T-cell (primary cell): ENCODE results near the gene KCNG2. TPM values are rescaled to one million over a fixed set of nuclear protein-coding genes. Genes with fewer than 3 reads are reported as not detected.

Experiments used
- ATAC-seq, 4 experiments: fragments of 200-7000 bp in 3 of 4; fragments of 150-1000 bp in 1 of 4; cut with Tn5 transposase; replicated peaks in 1 of 4; 1 replicate in 3 of 4; 2 replicates in 1 of 4; pipeline ENCODE4 v1.10.0; 2021; ENCODE audit warnings: moderate library complexity in 3 of 4, mild to moderate bottlenecking in 2 of 4, moderate number of reproducible peaks in 1 of 4
- CTCF ChIA-PET, 2 donors: fragments of 300-600 bp; sonication (Branson Sonifier 250); formaldehyde crosslinking; loops; one replicate each; lab custom pipeline; 2022; ENCODE audit warnings: antibody characterized with exemption in 2 of 2; lab: Charles Lee
- POLR2A ChIA-PET, 2 donors: fragments of 300-600 bp; sonication (Branson Sonifier 250); formaldehyde crosslinking; loops; one replicate each; lab custom pipeline; 2022; ENCODE audit warnings: antibody characterized with exemption in 2 of 2; lab: Charles Lee
- DNase-seq, 35 experiments: peaks; one replicate each; pipeline versions ENCODE4 v3.0.0 to v3.0.0-alpha.2; 2013 to 2023
- H3K27ac ChIP-seq: one replicate; pipeline ENCODE4 v1.5.1; 2013; ENCODE audit warnings: low read length
- H3K27me3 ChIP-seq, 2 experiments: replicated peaks in 1 of 2; 1 replicate in 1 of 2; 2 replicates in 1 of 2; pipeline versions ENCODE4 v1.6.1 to v1.7.0; 2013; ENCODE audit warnings: low read length in 1 of 2, mixed read lengths in 1 of 2; ENCODE audit not compliant: control insufficient read depth in 2 of 2, insufficient read depth in 2 of 2; ENCODE audit errors: extremely low read depth in 1 of 2
- H3K36me3 ChIP-seq, 2 donors: 1 replicate in 1 of 2; 2 replicates in 1 of 2; pipeline versions ENCODE4 v1.6.1 to v1.7.0; 2013; ENCODE audit warnings: low read length in 1 of 2; ENCODE audit not compliant: control insufficient read depth in 2 of 2, insufficient read depth in 1 of 2; ENCODE audit errors: extremely low read depth in 1 of 2
- H3K4me1 ChIP-seq, 2 experiments: 1 replicate in 1 of 2; 2 replicates in 1 of 2; pipeline versions ENCODE4 v1.6.1 to v1.7.0; 2013; ENCODE audit warnings: low read length in 2 of 2, mixed read lengths in 1 of 2; ENCODE audit not compliant: insufficient read depth in 2 of 2, control insufficient read depth in 1 of 2; ENCODE audit errors: extremely low read depth in 1 of 2
- H3K4me3 ChIP-seq, 2 donors: 1 replicate in 1 of 2; 2 replicates in 1 of 2; pipeline versions ENCODE4 v1.5.1 to v1.7.0; 2013; ENCODE audit warnings: mild to moderate bottlenecking in 2 of 2, low read length in 1 of 2, moderate library complexity in 1 of 2; ENCODE audit not compliant: control insufficient read depth in 1 of 2; ENCODE audit errors: extremely low read depth in 1 of 2
- H3K9me3 ChIP-seq: 2 replicates; pipeline ENCODE4 v1.7.0; 2013
- H3K27ac Mint-ChIP-seq, 2 donors: one replicate each; pipeline ENCODE4 v1.8.0; 2020 to 2021; ENCODE audit warnings: mild to moderate bottlenecking in 2 of 2, mixed read lengths in 2 of 2
- H3K27me3 Mint-ChIP-seq, 2 donors: one replicate each; pipeline ENCODE4 v1.8.0; 2021 to 2022; ENCODE audit warnings: mixed read lengths in 2 of 2
- H3K36me3 Mint-ChIP-seq: one replicate; pipeline ENCODE4 v1.8.0; 2021; ENCODE audit warnings: mixed read lengths
- H3K4me1 Mint-ChIP-seq, 3 donors: one replicate each; pipeline ENCODE4 v1.8.0; 2020 to 2022; ENCODE audit warnings: mixed read lengths in 3 of 3, mild to moderate bottlenecking in 1 of 3
- H3K4me3 Mint-ChIP-seq, 3 donors: one replicate each; pipeline ENCODE4 v1.8.0; 2020 to 2022; ENCODE audit warnings: mild to moderate bottlenecking in 3 of 3, mixed read lengths in 3 of 3, moderate library complexity in 3 of 3
- H3K9me3 Mint-ChIP-seq, 3 donors: one replicate each; pipeline ENCODE4 v1.8.0; 2020 to 2022; ENCODE audit warnings: mixed read lengths in 3 of 3
- WGBS: methylation state at CpG from one replicate; pipeline ENCODE4 v1.1.5; 2013; ENCODE audit warnings: missing lambda C conversion rate; ENCODE audit not compliant: insufficient coverage; 5-methylcytosine and 5-hydroxymethylcytosine counted together
- total RNA-seq, 35 experiments: library from RNA in 6 of 35; stranded (reverse) in 6 of 35; fragments of 120-200 nt in 1 of 35; gene quantifications; one replicate each; pipeline versions ENCODE4 v1.2.1 to v1.2.4 and lab custom pipeline; 2013 to 2026

KCNG2 gene
- total RNA-seq, 5 donors from 2014 or later (not counting 1 experiment from before 2014, with no cell fraction given) = not detected

- Histone ChIP-seq H3K27ac (no peak overlapping the region), H3K27me3 (no peaks in the 10 kb centered on the region), H3K4me1 (peaks cover 9 to 59% of the 10 kb centered on the region in 2 experiments), H3K9me3 (no peaks in the 10 kb centered on the region), H3K4me3 (no peak overlapping the region), H3K36me3 (peaks cover 0 to 13% of the 10 kb centered on the region in 2 donors)
- Mint-ChIP-seq H3K4me3 (no peak overlapping the region), H3K27ac (no peak overlapping the region), H3K9me3 (no peaks in the 10 kb centered on the region), H3K36me3 (peaks cover 19% of the 10 kb centered on the region), H3K27me3 (no peaks in the 10 kb centered on the region), H3K4me1 (peaks cover 50 to 64% (median 57%) of the 10 kb centered on the region in 3 donors)
- ATAC-seq (no peak), DNase-seq (no peak)
- WGBS = 100% methylated on average over 1 of the region's 14 CpGs
- ChIA-PET CTCF (no interaction called here), POLR2A (no interaction called here)
These were observed 149.5 kb downstream of the KCNG2 start for GRCh38 chr18:79947054-79947755.

GRCh38 chr18:79947881-79948610 is 150.3 kb downstream of the KCNG2 start:
- ATAC-seq (no peak), DNase-seq (no peak)
- no peak overlapping the region for H3K27ac ChIP-seq
- 97% methylated on average over 8 of the region's 15 CpGs for WGBS
- Mint-ChIP-seq H3K36me3 (peaks cover 12% of the 10 kb centered on the region), H3K27ac (no peak overlapping the region), H3K27me3 (no peaks in the 10 kb centered on the region), H3K4me3 (peak overlapping the region in 1 of 3 donors; percentile 86), H3K9me3 (no peaks in the 10 kb centered on the region), H3K4me1 (peaks cover 49 to 58% (median 54%) of the 10 kb centered on the region in 3 donors)
- H3K4me3 ChIP-seq = no peak overlapping the region
- POLR2A ChIA-PET = no interaction called here
- no peaks in the 10 kb centered on the region for H3K9me3 ChIP-seq
- no peaks in the 10 kb centered on the region for H3K27me3 ChIP-seq
- CTCF ChIA-PET = no interaction called here
- H3K36me3 ChIP-seq = peaks cover 0 to 4% of the 10 kb centered on the region in 2 donors
- H3K4me1 ChIP-seq = peaks cover 9 to 62% of the 10 kb centered on the region in 2 experiments

- H3K4me1 Mint-ChIP-seq = peaks cover 48 to 56% (median 52%) of the 10 kb centered on the region in 3 donors
- ATAC-seq (no peak), DNase-seq (no peak)
- no peaks in the 10 kb centered on the region for H3K27me3 Mint-ChIP-seq
- H3K9me3 Mint-ChIP-seq = no peaks in the 10 kb centered on the region
- H3K27ac Mint-ChIP-seq = no peak overlapping the region
- Histone ChIP-seq H3K4me1 (peaks cover 9 to 57% of the 10 kb centered on the region in 2 experiments), H3K27me3 (no peaks in the 10 kb centered on the region), H3K27ac (no peak overlapping the region), H3K36me3 (peaks cover 0 to 3% of the 10 kb centered on the region in 2 donors), H3K9me3 (no peaks in the 10 kb centered on the region), H3K4me3 (no peak overlapping the region)
- WGBS = 91% methylated on average over 13 of the region's 23 CpGs
- POLR2A ChIA-PET = no interaction called here
- CTCF ChIA-PET = no interaction called here
- peak overlapping the region; percentile 28 to 86 (median 86) for H3K4me3 Mint-ChIP-seq
- peaks cover 10% of the 10 kb centered on the region for H3K36me3 Mint-ChIP-seq
These were observed 151.1 kb downstream of the KCNG2 start for GRCh38 chr18:79948719-79949411.

Other genes with a start within 250 kb of the KCNG2 start
- 10 to 100 TPM; 46.3 to 78.0 (median 49.4) TPM for gene CTDP1, start 118.1 kb upstream of the KCNG2 start, total RNA-seq
- 10 to 100 TPM; 28.4 to 66.5 (median 37.6) TPM for gene SLC66A2, start 153.7 kb downstream of the KCNG2 start, total RNA-seq
- gene HSBP1L1, start 166.7 kb downstream of the KCNG2 start, total RNA-seq = 10 to 100 TPM; 17.3 to 26.6 (median 20.6) TPM
- 10 to 100 TPM; 61.2 to 77.8 (median 72.7) TPM for gene TXNL4A, start 190.6 kb downstream of the KCNG2 start, total RNA-seq
- gene RBFA, start 236.5 kb downstream of the KCNG2 start, total RNA-seq = 10 to 100 TPM; 17.9 to 27.4 (median 20.9) TPM